Transverse colon (tissue), 4 donors: ENCODE results near the gene ACR. TPM values are rescaled to one million over a fixed set of nuclear protein-coding genes. Genes with fewer than 3 reads are reported as not detected.

Source experiments
- DNase-seq: peaks from one replicate; pipeline ENCODE4 v3.0.0-alpha.2; 2019
- H3K27ac ChIP-seq, 4 donors: fragments of 200-600 bp; sonication (generic); 2 replicates each; pipeline ENCODE4 v1.5.1; 2016 to 2018; ENCODE audit warnings: inconsistent platforms in 4 of 4
- H3K27me3 ChIP-seq: fragments of 200-600 bp; sonication (generic); 2 replicates; pipeline ENCODE4 v1.5.1; 2017; ENCODE audit warnings: inconsistent platforms
- H3K36me3 ChIP-seq, 4 donors: fragments of 200-600 bp; sonication (generic); 2 replicates each; pipeline ENCODE4 v1.5.1; 2017 to 2019; ENCODE audit warnings: inconsistent platforms in 4 of 4
- H3K4me1 ChIP-seq, 4 donors: fragments of 200-600 bp; sonication (generic); 2 replicates each; pipeline ENCODE4 v1.5.1; 2017 to 2020; ENCODE audit warnings: inconsistent platforms in 4 of 4
- H3K4me3 ChIP-seq, 4 donors: fragments of 200-600 bp; sonication (generic); 1 replicate in 1 of 4; 2 replicates in 3 of 4; pipeline versions ENCODE4 v1.5.1 to v1.6.1; 2017 to 2019; ENCODE audit warnings: inconsistent platforms in 4 of 4
- H3K9me3 ChIP-seq, 2 donors: fragments of 200-600 bp; sonication (generic); 2 replicates each; pipeline ENCODE4 v1.5.1; 2017 to 2019; ENCODE audit warnings: inconsistent platforms in 2 of 2
- EP300 ChIP-seq: sonication (generic); formaldehyde crosslinking; IDR thresholded peaks from one replicate; pipeline ENCODE4 v1.6.1; 2017; ENCODE audit warnings: antibody characterized with exemption, low read depth
- POLR2A ChIP-seq: fragments of 450-650 bp; IDR thresholded peaks from one replicate; pipeline ENCODE4 v1.6.1; 2016; ENCODE audit warnings: antibody characterized with exemption, mild to moderate bottlenecking, moderate library complexity
- POLR2AphosphoS5 ChIP-seq, 3 donors: sonication (generic); formaldehyde crosslinking; IDR thresholded peaks; one replicate each; pipeline ENCODE4 v1.6.1; 2016; ENCODE audit warnings: antibody characterized with exemption in 3 of 3
- WGBS, 2 donors: methylation state at CpG; one replicate each; pipeline ENCODE4 v1.1.5; 2018; ENCODE audit warnings: low coverage in 1 of 2; 5-methylcytosine and 5-hydroxymethylcytosine counted together
- in situ Hi-C, 4 donors: fragments of 200-750 bp; cut with MboI; loops; one replicate each; pipeline versions ENCODE4 v1.15.0 to v1.15.1; 2017; ENCODE audit warnings: low sequenced_read_pairs in 3 of 4, low pct_ligation_motif_present in 1 of 4, low pct_unique_long_range_greater_than_20kb in 1 of 4
- intact Hi-C: fragments of 100-400 bp; cut with DNase I; formaldehyde crosslinking; loops from one replicate; pipeline ENCODE4 v1.15.1; 2023; ENCODE audit warnings: low total_unique reads
- total RNA-seq, 4 donors: library from RNA; depleted of rRNA; stranded (reverse); fragments of >200 nt; gene quantifications; one replicate each; pipeline ENCODE4 v1.1.0, GENCODE V29; 2016
- TF ChIP-seq, protein P1 (sequence below), 5 experiments: fragments of 200-600 bp in 3 of 5; fragments of 450-650 bp in 2 of 5; sonication (generic) in 3 of 5; IDR thresholded peaks; 1 replicate in 2 of 5; 2 replicates in 3 of 5; pipeline ENCODE4 v1.5.1; 2016 to 2017; ENCODE audit warnings: antibody characterized with exemption in 5 of 5, inconsistent platforms in 3 of 5, mild to moderate bottlenecking in 2 of 5, moderate library complexity in 1 of 5

The ACR gene
- total RNA-seq, 4 donors from 2014 or later, result not detected

DNA sequence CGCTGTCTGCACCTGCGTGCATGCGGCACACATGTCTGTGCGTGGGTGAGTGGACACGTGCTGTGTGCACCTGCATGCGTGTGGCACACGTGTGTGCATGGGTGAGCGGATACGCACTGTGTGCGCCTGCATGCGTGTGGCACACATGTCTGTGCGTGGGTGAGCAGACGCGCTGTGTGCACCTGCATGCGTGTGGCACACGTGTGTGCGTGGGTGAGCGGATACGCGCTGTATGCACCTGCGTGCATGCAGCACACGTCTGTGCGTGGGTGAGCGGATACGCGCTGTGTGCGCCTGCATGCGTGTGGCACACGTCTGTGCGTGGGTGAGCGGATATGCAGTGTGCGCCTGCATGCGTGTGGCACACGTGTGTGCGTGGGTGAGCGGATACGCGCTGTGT, 27.1 kb upstream of the ACR start:
- Histone ChIP-seq H3K27ac (no peak overlapping the region), H3K36me3 (no peaks in the 10 kb centered on the region), H3K9me3 (no peaks in the 10 kb centered on the region), H3K4me3 (no peak overlapping the region), H3K27me3 (no peaks in the 10 kb centered on the region), H3K4me1 (no peaks in the 10 kb centered on the region)
- no peak for TF ChIP-seq POLR2A
- TF ChIP-seq EP300, result no peak
- TF ChIP-seq, protein P1, sequence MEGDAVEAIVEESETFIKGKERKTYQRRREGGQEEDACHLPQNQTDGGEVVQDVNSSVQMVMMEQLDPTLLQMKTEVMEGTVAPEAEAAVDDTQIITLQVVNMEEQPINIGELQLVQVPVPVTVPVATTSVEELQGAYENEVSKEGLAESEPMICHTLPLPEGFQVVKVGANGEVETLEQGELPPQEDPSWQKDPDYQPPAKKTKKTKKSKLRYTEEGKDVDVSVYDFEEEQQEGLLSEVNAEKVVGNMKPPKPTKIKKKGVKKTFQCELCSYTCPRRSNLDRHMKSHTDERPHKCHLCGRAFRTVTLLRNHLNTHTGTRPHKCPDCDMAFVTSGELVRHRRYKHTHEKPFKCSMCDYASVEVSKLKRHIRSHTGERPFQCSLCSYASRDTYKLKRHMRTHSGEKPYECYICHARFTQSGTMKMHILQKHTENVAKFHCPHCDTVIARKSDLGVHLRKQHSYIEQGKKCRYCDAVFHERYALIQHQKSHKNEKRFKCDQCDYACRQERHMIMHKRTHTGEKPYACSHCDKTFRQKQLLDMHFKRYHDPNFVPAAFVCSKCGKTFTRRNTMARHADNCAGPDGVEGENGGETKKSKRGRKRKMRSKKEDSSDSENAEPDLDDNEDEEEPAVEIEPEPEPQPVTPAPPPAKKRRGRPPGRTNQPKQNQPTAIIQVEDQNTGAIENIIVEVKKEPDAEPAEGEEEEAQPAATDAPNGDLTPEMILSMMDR (IDR thresholded peaks at IDR 0.05), result no peak
- no peak for TF ChIP-seq POLR2AphosphoS5 (IDR thresholded peaks at IDR 0.05)
- DNase-seq, result no peak
- 86 to 93% methylated on average over 21 to 38 of the region's 38 CpGs for WGBS, 2 donors
- in situ Hi-C loops, result no loop called here
- intact Hi-C loops, result no loop called here

DNA sequence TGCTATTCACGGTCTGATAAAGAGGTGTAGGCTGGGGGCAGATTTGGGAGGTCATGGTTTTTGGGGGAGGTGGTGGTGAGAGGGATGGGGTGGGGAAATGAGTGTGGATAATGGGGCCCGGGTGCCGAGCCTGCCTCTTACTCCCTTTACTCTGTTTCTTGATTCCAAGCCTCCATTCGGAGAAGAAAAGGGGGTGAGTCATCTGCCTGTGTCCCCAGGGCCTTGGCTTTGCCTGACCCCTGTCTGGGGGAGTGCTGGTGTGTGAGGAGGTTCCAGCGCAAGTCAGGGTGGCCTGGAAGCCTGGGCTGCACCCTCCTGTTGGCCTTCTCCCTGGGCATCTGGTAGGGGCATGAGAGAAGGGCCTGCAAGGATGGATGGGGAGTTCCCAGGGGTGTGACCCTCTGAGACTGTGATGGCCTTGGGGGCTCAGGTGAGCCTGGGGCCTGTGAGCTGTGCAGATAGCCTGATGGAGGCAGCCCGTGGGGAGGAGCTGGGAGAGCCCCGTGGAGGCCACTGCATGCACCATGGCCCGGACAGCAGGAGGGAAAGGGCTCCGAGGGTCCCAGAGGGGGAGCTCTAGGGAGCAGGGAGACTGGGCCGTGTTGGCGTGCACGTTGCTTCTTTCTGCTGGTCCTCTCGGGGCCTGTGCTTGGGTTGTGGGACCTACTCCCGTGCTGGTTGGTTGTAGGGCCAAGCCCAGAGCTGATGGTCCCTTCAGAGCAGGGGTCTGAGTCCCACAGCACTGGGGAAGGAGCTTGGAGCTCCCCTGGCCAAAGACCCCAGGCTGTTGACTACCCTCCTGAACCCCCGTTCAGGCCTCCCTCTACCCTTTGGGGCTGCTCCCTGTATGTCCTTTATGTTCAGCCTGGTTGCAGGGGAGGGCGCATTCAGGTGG, 26.3 kb upstream of the ACR start:
- intact Hi-C loops (no loop called here), in situ Hi-C loops (no loop called here)
- 86% methylated on average over 16 of the region's 16 CpGs; no CpG with 5 or more reads in 1 of the 2 donors for WGBS, 2 donors
- H3K9me3 ChIP-seq, result no peaks in the 10 kb centered on the region
- no peaks in the 10 kb centered on the region for H3K36me3 ChIP-seq
- DNase-seq, result no peak
- H3K27me3 ChIP-seq, result no peaks in the 10 kb centered on the region
- no peak overlapping the region for H3K27ac ChIP-seq
- H3K4me3 ChIP-seq, result no peak overlapping the region
- no peaks in the 10 kb centered on the region for H3K4me1 ChIP-seq
- TF ChIP-seq POLR2A (no peak), EP300 (no peak), POLR2AphosphoS5 (IDR thresholded peaks at IDR 0.05) (no peak)
- TF ChIP-seq, protein P1 (IDR thresholded peaks at IDR 0.05), result no peak

DNA sequence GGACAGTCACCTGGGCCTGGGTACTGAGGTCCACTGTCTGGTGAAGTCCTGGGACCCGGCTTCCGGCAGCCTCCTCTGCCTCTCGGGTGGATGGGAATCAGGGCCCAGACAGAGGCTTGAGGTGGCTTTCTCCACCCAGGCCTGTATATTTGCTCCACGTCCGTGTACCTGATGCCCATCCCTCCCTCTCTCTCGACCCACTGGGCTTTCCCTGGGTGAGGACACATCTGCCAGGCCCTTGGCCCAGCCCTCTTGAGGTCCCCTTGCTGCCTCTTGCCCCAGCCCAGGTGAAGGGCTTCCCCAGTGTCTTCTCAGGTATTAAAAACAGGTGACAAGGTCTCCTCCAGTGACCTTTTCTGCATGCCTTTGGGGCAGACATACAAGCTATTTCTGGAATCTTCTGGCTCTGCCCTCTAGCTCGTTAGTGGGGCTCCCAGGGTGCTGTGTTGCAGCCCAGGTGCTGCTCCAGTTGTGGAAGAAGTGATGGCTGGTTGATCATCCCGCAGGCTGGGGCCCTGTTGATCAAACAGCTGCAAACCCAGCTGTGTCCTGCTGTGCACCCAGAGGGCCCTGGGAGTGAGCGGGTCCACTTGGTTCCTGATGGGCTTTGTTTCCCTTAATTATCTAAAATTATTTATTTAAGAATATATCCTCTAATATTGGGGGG, 25.5 kb upstream of the ACR start:
- Histone ChIP-seq H3K36me3 (no peaks in the 10 kb centered on the region), H3K4me3 (no peak overlapping the region), H3K9me3 (no peaks in the 10 kb centered on the region), H3K4me1 (no peaks in the 10 kb centered on the region), H3K27ac (no peak overlapping the region), H3K27me3 (no peaks in the 10 kb centered on the region)
- intact Hi-C loops, result no loop called here
- DNase-seq, result no peak
- in situ Hi-C loops, result no loop called here
- TF ChIP-seq EP300, result no peak
- TF ChIP-seq, protein P1 (IDR thresholded peaks at IDR 0.05), result no peak
- TF ChIP-seq POLR2A, result no peak
- TF ChIP-seq POLR2AphosphoS5 (IDR thresholded peaks at IDR 0.05), result no peak
- WGBS, 2 donors, result 40 to 74% methylated on average over 1 to 9 of the region's 9 CpGs

DNA sequence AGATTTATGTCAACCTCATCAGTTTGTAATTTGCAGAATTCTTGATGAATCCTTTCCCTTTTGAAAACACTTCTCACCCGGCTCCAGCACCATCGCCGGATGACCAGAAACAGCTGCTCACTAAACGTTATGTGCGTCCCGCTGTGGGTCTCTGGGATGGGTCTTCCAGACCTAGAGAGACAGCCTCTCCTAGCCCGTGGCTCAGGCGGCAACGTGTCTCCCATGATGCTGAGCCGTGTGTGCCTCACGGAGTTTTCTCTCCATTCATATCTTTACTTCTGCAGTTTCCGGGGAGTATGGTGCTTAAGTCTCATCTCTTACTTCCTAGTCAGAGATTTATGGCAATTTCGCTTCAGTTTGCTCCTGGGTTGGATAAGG, 25.0 kb upstream of the ACR start:
- Histone ChIP-seq H3K4me1 (no peaks in the 10 kb centered on the region), H3K4me3 (no peak overlapping the region), H3K36me3 (no peaks in the 10 kb centered on the region), H3K27me3 (no peaks in the 10 kb centered on the region), H3K27ac (no peak overlapping the region), H3K9me3 (no peaks in the 10 kb centered on the region)
- TF ChIP-seq POLR2AphosphoS5 (IDR thresholded peaks at IDR 0.05), result no peak
- no peak for TF ChIP-seq EP300
- no peak for TF ChIP-seq POLR2A
- TF ChIP-seq, protein P1 (IDR thresholded peaks at IDR 0.05), result no peak
- no peak for DNase-seq
- in situ Hi-C loops (no loop called here), intact Hi-C loops (no loop called here)
- WGBS, 2 donors, result 66 to 76% methylated on average over 12 to 13 of the region's 13 CpGs
